ENCODE results near the gene ITPR1.

DNA sequence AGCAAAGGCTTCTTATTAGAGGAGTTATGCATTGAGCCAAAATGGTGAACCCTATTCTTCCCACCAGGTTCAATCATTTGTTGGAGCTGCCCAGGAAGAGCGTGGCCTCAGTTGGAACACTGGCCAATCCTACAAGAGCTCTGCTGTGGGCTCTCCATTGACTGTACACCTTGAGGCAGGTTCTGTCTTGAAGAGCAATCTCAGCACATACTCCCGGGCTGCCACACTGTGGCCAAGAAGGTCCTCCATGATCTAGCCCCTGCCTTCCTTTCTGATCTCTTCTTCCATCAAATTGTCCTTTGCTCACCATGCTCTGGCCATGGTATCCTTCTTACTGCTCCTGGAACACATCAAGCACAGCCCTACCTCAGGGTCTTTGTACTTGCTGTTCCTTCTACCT is 20.4 kb upstream of the ITPR1 start:
- TF ChIP-seq ZBTB33 (IDR thresholded peaks at IDR 0.05; ENCODE audit: borderline replicate concordance, low read depth), result no peak
- no peak for TF ChIP-seq RAD21 (IDR thresholded peaks at IDR 0.05; ENCODE audit: low read length)
- TF ChIP-seq, protein P1, sequence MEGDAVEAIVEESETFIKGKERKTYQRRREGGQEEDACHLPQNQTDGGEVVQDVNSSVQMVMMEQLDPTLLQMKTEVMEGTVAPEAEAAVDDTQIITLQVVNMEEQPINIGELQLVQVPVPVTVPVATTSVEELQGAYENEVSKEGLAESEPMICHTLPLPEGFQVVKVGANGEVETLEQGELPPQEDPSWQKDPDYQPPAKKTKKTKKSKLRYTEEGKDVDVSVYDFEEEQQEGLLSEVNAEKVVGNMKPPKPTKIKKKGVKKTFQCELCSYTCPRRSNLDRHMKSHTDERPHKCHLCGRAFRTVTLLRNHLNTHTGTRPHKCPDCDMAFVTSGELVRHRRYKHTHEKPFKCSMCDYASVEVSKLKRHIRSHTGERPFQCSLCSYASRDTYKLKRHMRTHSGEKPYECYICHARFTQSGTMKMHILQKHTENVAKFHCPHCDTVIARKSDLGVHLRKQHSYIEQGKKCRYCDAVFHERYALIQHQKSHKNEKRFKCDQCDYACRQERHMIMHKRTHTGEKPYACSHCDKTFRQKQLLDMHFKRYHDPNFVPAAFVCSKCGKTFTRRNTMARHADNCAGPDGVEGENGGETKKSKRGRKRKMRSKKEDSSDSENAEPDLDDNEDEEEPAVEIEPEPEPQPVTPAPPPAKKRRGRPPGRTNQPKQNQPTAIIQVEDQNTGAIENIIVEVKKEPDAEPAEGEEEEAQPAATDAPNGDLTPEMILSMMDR (IDR thresholded peaks at IDR 0.05), result no peak
- TF ChIP-seq MAX (IDR thresholded peaks at IDR 0.05; ENCODE audit: low read depth), result no peak
- TF ChIP-seq TEAD4 (IDR thresholded peaks at IDR 0.05; ENCODE audit: borderline replicate concordance, insufficient read depth), result no peak
- TF ChIP-seq JUND (IDR thresholded peaks at IDR 0.05), result no peak

Measured in SK-N-SH (cell line).